SW 1271 (cell line): ENCODE measurements around the gene ACTG1.

Experiments used
- DNase-seq, 2 experiments: peaks; one replicate each; lab custom pipeline; 2025; lab: John Stamatoyannopoulos, UW

Gene ACTG1

DNA sequence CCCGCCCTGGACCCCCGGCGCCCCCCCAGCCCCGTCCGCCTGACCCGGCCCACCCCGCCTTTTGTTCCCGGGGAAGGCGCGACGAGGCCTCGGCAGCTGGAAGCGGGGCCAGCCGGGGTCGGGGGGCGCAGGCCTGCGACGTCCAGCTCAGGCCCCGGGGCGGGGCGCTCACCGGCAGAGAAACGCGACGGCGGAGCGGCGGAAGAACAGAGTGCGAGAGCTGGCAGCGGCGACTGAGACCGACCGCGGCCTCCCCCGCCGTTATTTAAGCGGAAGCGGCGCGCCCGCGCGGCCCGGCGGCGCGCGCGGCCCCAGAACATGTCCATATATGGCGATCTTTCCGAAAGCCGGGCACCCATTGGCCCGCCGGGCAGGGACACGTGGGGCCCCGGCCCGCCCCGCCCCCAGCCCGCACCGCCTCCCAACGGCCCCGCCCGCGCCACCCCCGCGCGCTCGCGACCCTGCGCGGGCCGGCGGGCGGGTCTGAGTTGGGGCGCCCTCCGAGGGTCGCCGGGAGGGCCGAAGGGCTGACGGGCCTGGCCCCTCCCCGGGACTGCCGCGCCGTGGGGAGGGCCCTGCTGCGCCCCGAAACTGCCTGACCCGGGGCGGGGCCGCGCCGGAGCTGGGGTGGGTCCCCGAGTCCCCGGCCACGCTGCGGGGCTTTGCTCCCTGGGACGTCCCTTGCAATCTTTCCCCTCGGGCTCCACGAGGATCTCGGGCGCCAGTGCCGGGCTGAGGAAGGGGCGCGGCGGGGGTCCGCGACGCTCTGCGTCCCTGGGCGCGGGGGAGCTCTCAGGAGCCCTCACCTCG is at the start of gene ACTG1:
TSS of gene ACTG1 (minus strand) at position 238 of the 810 bp plus-strand sequence. CDS start 445 bp downstream, outside the sequence.
- peak; percentile 31 to 86 for DNase-seq

- DNase-seq: no peak
Measured at GRCh38 chr17:81561494-81561885, 48.9 kb upstream of the ACTG1 start.

- peak in 1 of 2 experiments; percentile 23 for DNase-seq
Measured at GRCh38 chr17:81558941-81559806, 46.6 kb upstream of the ACTG1 start.

DNA sequence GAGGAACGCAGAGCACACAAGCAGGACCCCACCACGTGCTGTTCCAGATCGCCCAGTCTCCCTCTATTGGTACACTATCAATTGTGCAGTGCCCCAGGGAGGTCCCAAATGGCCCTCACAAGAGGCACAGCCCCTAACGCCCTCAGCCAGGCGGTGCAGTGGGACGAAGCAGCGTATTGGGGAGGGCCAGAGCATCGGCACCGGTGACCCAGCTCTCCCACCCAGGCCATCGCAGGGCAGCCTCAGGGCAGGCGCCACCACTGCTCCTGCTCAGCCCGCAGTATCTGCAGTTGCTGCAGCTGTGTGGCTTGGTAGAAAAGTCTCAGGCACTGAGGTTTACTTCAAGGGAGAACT is 45.5 kb upstream of the ACTG1 start:
- no peak for DNase-seq

DNA sequence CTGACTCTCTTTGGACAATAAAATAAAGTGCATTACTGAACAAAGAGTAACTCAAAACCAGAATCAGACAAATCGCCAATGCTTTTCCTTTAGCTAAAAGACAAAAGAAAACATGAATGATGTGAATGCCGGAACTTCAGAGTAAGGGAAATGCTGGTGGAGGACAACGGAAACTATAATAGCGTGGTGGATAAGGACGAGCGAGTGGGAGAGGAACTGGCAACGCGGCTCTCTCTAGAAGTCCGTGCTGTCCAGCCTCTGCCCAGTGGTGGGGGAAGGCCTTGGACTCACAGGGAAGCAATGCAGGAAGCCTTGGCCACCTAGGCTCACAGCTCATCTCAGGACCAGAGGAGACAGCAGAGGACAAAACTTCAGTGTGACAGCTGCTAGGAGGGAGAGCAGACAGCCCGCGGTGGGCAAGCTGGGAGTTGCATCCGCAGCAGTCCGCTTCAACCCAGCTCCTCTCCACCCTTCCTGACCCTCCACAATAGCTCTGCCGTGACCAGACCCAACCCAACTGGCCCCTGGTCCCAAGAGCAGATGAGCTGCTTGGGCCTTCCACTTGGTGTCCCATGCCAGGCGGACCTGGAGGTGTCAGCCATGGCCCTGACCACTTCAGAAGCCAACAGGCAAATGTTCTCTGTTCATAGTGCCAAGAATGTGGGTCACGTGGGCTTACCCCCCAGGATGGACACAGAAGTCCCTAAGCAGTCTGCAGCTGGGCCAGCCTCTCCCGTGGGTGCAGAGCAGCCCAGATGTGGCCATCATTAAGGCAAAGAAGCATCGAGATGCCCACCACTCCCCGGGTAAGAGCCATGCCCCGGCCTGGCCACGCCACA is 44.9 kb upstream of the ACTG1 start:
- DNase-seq: no peak

- no peak for DNase-seq
Measured at GRCh38 chr17:81556863-81557262, 44.3 kb upstream of the ACTG1 start.

- DNase-seq: peak in 1 of 2 experiments; percentile 13
Measured at GRCh38 chr17:81556175-81556691, 43.6 kb upstream of the ACTG1 start.

DNA sequence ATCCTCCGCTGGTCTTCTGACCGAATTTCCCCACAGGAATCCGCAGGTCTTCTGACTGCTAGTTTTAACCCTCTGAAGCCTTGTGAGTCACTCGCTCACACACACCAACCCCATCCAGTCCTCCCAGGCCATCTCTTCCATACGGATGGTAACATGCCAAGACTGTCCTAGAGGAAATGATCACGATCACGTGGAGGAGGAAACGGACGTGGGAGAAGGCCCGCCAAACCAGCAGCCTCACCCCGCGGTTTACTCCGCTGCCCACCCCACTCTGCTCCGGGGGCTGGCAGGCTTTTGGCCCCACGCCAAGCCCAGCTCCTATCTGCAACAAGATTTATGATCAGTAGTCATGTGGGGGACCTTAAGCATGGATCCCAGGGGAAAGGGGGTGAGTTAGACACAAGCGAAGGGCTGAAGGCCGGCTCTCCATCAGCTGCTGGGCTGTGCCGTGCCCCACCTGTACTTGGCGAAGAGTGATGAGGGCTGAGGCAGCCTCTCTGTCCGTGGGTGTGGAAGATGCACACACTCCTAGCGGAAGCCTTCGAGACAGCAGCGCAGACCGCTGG is 41.1 kb upstream of the ACTG1 start:
- DNase-seq: peak in 1 of 2 experiments; percentile 50

- peak; percentile 84 to 90 for DNase-seq
Measured at GRCh38 chr17:81553018-81553615, 40.5 kb upstream of the ACTG1 start.

DNA sequence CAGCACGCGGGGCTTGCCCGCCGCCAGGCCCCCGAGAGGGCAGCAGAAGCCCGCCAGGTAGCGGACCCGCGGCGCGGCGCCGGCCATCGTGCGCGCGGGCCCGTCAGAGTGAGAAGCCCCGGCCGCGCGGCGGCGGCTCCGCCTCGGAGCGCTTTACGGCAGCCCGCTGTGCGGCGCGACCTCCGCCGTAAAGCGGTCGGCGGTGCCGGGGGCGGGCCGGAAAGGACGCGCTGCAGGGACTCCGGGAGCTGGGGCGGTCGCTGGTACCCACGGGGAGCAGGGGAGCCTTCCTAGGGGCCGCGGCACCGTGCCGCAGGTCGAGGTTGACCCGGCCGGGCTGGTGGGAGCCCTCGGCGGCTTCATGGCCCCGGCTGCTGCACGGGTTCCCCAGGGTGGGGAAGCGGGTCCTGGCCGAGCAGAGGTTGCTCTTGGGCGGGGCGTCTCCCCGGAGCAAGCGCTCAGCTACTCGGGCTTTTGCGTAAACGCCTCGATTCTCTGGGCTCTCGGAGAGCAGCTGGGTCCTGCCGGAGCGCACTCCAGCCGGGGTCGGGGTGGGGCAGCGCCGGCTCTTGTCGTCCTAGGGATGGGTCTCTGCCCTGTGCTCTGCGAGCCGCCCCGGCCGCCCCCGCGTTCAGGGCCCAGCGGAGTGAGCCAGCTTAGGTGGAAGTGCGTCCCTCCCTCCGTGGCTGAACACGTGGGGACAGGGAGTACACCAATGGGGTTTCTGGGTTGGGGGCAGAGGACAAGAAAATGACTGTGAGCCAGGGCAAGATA is 39.8 kb upstream of the ACTG1 start, which contains the start of gene FAAP100:
TSS of gene FAAP100 (minus strand) at position 110 of the 774 bp plus-strand sequence. CDS start at position 87, 23 bp downstream.
- DNase-seq: peak; percentile 34 to 90

DNA sequence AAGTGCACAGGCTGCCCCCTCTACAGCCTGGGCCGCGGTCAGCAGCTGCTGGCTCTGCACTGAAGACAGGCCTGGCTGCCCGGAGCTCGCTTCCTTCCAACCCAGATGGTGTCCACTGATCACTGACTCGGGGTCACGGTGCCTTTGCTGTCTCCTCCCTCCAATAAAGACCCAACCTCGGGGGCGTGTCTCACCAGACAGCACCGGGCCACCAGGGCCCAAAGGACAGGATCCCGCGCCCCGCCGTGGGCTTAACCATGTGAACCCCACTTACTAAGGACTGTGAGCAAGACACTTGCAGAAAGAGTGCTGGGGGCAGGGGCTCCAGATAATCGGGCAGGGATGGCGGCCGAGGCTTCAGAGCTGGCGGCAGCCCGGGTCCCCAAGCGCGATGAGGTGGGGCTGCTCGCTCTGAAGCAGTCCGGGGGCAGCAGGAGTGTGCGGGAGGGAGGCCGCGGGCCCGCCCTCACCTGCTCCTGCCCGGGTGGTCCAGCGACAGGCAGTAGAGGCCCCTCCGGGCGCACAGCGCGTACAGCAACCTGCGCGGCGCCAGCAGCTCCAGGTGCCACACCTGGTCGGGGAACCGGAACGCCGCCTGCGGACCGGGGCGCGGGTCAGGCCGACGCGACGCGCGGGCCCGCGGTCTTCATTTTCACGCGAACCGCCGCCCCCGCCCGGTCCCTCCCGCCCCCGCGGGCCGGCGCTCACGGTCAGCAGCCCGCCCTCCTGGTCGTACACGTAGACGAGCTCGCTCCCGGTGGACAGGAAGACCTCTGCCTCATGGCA is 39.1 kb upstream of the ACTG1 start:
- peak in 1 of 2 experiments; percentile 19 for DNase-seq

- no peak for DNase-seq
Measured at GRCh38 chr17:81550830-81551457, 38.3 kb upstream of the ACTG1 start.

GRCh38 chr17:81550285-81550684 is 37.7 kb upstream of the ACTG1 start:
- DNase-seq: no peak

- no peak for DNase-seq
Measured at GRCh38 chr17:81549826-81550225, 37.2 kb upstream of the ACTG1 start.

GRCh38 chr17:81549031-81549557 is 36.5 kb upstream of the ACTG1 start:
- DNase-seq: no peak

GRCh38 chr17:81547614-81547982 is 35.0 kb upstream of the ACTG1 start:
- DNase-seq: no peak

GRCh38 chr17:81546906-81547613 is 34.5 kb upstream of the ACTG1 start:
- no peak for DNase-seq
